HepG2 (cell line): ENCODE measurements around the gene LYPD6. TPM values are rescaled to one million over a fixed set of nuclear protein-coding genes. Genes with fewer than 3 reads are reported as not detected.

Experiments used
- GTF2F1 ChIP-seq: fragments of 150-350 bp; IDR thresholded peaks from 2 replicates; pipeline ENCODE4 v1.6.1; 2014; ENCODE audit warnings: low read length
- ISX ChIP-seq: sonication (generic); formaldehyde crosslinking; conservative IDR thresholded peaks from 2 replicates; pipeline ENCODE4 v1.5.0; 2020; ENCODE audit warnings: missing genetic modification reagents
- SIN3B ChIP-seq: fragments of 150-350 bp; IDR thresholded peaks from 2 replicates; pipeline ENCODE4 v1.6.1; 2014; ENCODE audit warnings: low read length
- SRSF4 ChIP-seq: fragments of 200-400 bp; formaldehyde crosslinking; IDR thresholded peaks from one replicate; pipeline ENCODE4 v1.6.1; 2018; ENCODE audit warnings: mild to moderate bottlenecking, low read depth, low read length, moderate library complexity; ENCODE audit not compliant: poor library complexity, severe bottlenecking
- TCF7 ChIP-seq: sonication (generic); IDR thresholded peaks from 2 replicates; pipeline ENCODE4 v1.6.1; 2016; ENCODE audit warnings: antibody characterized with exemption, low read depth
- ZNF552 ChIP-seq: sonication (generic); formaldehyde crosslinking; IDR thresholded peaks from 2 replicates; pipeline ENCODE4 v1.9.0; 2022; ENCODE audit warnings: missing genetic modification reagents, mild to moderate bottlenecking, borderline replicate concordance
- ZNF720 ChIP-seq: sonication (generic); formaldehyde crosslinking; IDR thresholded peaks from 2 replicates; pipeline ENCODE4 v1.4.0; 2020; ENCODE audit warnings: missing genetic modification reagents
- polyA plus RNA-seq, 8 experiments: library from polyadenylated mRNA; depleted of rRNA in 3 of 8; stranded (reverse) in 7 of 8; unstranded in 1 of 8; fragments of >200 nt; fragmentation: Illumina TruSeq in 4 of 8; extraction: Trizol in 4 of 8; gene quantifications; 2 replicates each; pipeline versions ENCODE4 v1.2.1 to v1.2.3, GENCODE V29; 2011 to 2016; ENCODE audit warnings: low read depth in 4 of 8, missing spikeins in 1 of 8, mixed read lengths in 1 of 8; ENCODE audit not compliant: insufficient read depth in 1 of 8
- total RNA-seq, 5 experiments: library from RNA; depleted of rRNA; stranded (reverse); fragments of >200 nt; fragmentation: Illumina TruSeq; extraction: Trizol; gene quantifications; 2 replicates each; pipeline ENCODE4 v1.2.3, GENCODE V29; 2016; ENCODE audit warnings: low read depth in 1 of 5
- TF ChIP-seq, protein P1 (sequence below): sonication (generic); formaldehyde crosslinking; IDR thresholded peaks from 2 replicates; pipeline ENCODE4 v1.8.0; 2022; ENCODE audit warnings: missing genetic modification reagents, mild to moderate bottlenecking, moderate library complexity, borderline replicate concordance
- TF ChIP-seq, protein P2 (sequence below): sonication (generic); formaldehyde crosslinking; IDR thresholded peaks from 2 replicates; pipeline ENCODE4 v1.4.0; 2020; ENCODE audit warnings: mild to moderate bottlenecking, missing genetic modification reagents

The LYPD6 gene
- total and polyA plus RNA-seq, 2 of the 13 experiments (the other 11 are each of a cell fraction or from before 2014, with no cell fraction given) = 0.01 to 0.07 TPM

- TF ChIP-seq, protein P1, sequence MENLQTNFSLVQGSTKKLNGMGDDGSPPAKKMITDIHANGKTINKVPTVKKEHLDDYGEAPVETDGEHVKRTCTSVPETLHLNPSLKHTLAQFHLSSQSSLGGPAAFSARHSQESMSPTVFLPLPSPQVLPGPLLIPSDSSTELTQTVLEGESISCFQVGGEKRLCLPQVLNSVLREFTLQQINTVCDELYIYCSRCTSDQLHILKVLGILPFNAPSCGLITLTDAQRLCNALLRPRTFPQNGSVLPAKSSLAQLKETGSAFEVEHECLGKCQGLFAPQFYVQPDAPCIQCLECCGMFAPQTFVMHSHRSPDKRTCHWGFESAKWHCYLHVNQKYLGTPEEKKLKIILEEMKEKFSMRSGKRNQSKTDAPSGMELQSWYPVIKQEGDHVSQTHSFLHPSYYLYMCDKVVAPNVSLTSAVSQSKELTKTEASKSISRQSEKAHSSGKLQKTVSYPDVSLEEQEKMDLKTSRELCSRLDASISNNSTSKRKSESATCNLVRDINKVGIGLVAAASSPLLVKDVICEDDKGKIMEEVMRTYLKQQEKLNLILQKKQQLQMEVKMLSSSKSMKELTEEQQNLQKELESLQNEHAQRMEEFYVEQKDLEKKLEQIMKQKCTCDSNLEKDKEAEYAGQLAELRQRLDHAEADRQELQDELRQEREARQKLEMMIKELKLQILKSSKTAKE (CRISPR knock-in tag) = no peak
- no peak for TF ChIP-seq ISX (CRISPR knock-in tag)
- TF ChIP-seq SIN3B = no peak
- no peak for TF ChIP-seq ZNF720 (CRISPR knock-in tag)
- TF ChIP-seq GTF2F1 = no peak
- TF ChIP-seq, protein P2, sequence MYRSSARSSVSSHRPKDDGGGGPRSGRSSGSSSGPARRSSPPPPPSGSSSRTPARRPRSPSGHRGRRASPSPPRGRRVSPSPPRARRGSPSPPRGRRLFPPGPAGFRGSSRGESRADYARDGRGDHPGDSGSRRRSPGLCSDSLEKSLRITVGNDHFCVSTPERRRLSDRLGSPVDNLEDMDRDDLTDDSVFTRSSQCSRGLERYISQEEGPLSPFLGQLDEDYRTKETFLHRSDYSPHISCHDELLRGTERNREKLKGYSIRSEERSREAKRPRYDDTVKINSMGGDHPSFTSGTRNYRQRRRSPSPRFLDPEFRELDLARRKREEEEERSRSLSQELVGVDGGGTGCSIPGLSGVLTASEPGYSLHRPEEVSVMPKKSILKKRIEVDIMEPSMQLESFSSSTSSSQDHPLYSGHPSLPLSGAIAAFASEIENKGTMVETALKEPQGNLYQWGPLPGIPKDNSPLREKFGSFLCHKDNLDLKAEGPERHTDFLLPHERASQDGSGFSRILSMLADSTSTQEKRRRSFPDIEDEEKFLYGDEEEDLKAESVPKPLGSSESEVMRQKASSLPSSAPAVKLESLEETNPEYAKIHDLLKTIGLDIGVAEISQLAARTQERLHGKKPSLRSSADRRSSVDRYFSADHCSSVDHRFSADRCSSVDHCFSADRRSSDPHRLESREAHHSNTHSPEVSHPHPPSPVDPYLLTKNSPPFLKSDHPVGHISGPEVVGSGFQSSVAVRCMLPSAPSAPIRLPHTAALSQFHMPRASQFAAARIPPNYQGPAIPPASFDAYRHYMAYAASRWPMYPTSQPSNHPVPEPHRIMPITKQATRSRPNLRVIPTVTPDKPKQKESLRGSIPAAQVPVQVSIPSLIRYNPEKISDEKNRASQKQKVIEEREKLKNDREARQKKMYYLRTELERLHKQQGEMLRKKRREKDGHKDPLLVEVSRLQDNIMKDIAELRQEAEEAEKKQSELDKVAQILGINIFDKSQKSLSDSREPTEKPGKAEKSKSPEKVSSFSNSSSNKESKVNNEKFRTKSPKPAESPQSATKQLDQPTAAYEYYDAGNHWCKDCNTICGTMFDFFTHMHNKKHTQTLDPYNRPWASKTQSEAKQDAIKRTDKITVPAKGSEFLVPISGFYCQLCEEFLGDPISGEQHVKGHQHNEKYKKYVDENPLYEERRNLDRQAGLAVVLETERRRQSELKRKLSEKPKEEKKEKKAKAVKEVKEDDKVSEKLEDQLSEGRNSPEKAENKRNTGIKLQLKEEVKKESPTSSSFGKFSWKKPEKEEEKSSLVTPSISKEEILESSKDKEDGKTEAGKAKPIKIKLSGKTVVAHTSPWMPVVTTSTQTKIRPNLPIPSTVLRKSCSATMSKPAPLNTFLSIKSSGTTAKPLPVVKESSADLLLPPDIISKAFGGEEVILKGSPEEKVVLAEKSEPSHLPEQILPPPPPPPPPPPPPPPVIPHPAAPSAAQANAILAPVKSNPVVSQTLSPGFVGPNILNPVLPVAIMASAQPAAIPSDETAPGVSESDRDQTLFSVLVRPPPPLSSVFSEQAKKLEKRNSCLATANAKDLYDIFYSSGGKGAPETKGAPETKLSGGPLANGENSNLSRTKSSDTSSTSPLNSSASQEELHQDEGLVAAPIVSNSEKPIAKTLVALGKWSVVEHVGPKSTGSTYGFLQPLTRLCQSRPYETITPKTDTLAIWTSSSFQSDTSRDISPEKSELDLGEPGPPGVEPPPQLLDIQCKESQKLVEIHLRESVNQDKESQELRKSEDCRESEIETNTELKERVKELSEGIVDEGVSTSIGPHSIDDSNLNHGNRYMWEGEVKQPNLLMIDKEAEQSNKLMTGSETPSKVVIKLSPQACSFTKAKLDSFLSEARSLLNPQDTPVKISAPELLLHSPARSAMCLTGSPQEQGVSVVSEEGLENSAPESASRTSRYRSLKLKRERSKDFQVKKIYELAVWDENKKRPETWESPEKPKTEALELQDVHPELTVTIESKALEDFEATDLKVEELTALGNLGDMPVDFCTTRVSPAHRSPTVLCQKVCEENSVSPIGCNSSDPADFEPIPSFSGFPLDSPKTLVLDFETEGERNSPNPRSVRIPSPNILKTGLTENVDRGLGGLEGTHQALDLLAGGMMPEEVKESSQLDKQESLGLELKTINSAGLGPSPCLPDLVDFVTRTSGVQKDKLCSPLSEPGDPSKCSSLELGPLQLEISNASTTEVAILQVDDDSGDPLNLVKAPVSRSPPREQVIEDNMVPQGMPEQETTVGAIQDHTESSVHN (CRISPR knock-in tag) = no peak
- TF ChIP-seq TCF7 = no peak
- TF ChIP-seq SRSF4 = no peak
- TF ChIP-seq ZNF552 (CRISPR knock-in tag) = no peak
These were observed 92.1 kb downstream of the LYPD6 start (continued) for GRCh38 chr2:149422337-149422990.
